ENCODE data around the gene EYS. TPM values are rescaled to one million over a fixed set of nuclear protein-coding genes. Genes with fewer than 3 reads are reported as not detected.

The EYS gene
- total RNA-seq, 4 donors from 2014 or later, result 0.15 TPM; not detected in 3

DNA sequence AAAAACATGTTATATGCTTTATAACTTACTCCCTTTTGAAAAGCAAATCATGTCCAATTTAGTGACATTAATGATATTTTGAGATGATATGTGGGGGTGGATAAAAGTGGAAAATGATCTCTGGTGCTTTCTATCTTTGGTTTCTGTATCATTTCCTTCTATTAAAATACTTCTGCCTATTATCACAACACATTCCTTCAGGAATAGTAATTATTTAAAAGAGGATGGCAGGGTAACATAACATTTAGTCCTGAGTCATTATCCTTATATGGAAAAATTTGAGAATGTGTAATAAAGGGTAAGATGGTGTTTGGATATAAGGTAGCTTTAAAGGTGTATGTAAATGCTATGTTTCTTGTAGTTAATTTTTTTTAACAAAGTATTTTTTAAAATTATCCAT, 1413.7 kb downstream of the EYS start:
- Histone ChIP-seq H3K4me3 (no peak overlapping the region), H3K36me3 (no peaks in the 10 kb centered on the region), H3K27me3 (no peaks in the 10 kb centered on the region), H3K4me1 (no peaks in the 10 kb centered on the region), H3K9me3 (no peaks in the 10 kb centered on the region), H3K27ac (no peak overlapping the region)
- TF ChIP-seq, protein P1, sequence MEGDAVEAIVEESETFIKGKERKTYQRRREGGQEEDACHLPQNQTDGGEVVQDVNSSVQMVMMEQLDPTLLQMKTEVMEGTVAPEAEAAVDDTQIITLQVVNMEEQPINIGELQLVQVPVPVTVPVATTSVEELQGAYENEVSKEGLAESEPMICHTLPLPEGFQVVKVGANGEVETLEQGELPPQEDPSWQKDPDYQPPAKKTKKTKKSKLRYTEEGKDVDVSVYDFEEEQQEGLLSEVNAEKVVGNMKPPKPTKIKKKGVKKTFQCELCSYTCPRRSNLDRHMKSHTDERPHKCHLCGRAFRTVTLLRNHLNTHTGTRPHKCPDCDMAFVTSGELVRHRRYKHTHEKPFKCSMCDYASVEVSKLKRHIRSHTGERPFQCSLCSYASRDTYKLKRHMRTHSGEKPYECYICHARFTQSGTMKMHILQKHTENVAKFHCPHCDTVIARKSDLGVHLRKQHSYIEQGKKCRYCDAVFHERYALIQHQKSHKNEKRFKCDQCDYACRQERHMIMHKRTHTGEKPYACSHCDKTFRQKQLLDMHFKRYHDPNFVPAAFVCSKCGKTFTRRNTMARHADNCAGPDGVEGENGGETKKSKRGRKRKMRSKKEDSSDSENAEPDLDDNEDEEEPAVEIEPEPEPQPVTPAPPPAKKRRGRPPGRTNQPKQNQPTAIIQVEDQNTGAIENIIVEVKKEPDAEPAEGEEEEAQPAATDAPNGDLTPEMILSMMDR (IDR thresholded peaks at IDR 0.05), result no peak
- TF ChIP-seq EP300 (IDR thresholded peaks at IDR 0.05), result no peak
- TF ChIP-seq POLR2A (IDR thresholded peaks at IDR 0.05), result no peak
- no peak for TF ChIP-seq POLR2AphosphoS5 (IDR thresholded peaks at IDR 0.05)
- ATAC-seq, result no peak

DNA sequence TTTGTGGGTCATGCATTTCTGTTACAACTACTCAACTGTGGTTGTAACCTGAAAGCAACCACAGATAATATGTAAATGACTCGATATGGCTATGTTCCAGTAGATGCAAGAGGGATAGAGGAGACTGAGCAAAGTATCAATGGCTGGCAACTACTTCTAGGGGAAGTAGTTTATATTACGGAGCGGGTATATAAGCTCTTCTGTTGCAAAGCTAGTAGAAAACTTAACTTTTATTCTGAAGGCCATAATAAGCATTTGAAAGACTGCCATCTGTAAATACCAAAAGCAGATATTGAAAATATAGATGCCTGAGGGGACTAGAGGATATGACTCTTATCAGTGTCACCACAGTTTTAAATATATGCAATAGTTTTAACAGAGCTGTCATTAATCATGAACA, 1416.2 kb downstream of the EYS start:
- no peak for ATAC-seq
- WGBS, 2 donors (ENCODE audit: low coverage in 1 of 2), result 49 to 50% methylated on average over 2 to 3 of the region's 3 CpGs
- Histone ChIP-seq H3K27me3 (no peaks in the 10 kb centered on the region), H3K9me3 (no peaks in the 10 kb centered on the region), H3K27ac (no peak overlapping the region), H3K4me3 (no peak overlapping the region), H3K36me3 (no peaks in the 10 kb centered on the region), H3K4me1 (no peaks in the 10 kb centered on the region)
- TF ChIP-seq POLR2A (IDR thresholded peaks at IDR 0.05) (no peak), POLR2AphosphoS5 (IDR thresholded peaks at IDR 0.05) (no peak), EP300 (IDR thresholded peaks at IDR 0.05) (no peak)

DNA sequence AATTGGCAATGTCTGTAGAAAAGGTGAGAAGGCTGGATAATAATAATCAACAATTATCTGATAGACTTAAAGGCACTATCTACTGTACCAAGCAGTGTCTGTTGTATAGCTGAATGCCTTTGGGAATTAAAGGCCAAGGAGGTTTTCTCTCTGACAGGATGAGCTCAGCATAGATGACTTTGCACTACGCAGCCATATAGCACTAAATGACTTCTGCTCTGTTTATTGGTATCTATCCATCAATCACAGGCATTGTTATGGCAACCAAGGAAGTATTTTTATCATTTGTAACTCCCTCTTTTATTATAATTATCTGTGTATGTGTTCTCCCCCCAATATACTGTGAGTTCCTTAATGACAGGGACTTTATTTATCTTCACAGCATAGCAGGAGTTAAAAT, 1417.1 kb downstream of the EYS start:
- TF ChIP-seq, protein P1 (IDR thresholded peaks at IDR 0.05), result no peak
- TF ChIP-seq EP300 (IDR thresholded peaks at IDR 0.05), result no peak
- TF ChIP-seq POLR2AphosphoS5 (IDR thresholded peaks at IDR 0.05), result no peak
- TF ChIP-seq POLR2A (IDR thresholded peaks at IDR 0.05), result no peak
- Histone ChIP-seq H3K27me3 (no peaks in the 10 kb centered on the region), H3K36me3 (no peaks in the 10 kb centered on the region), H3K9me3 (no peaks in the 10 kb centered on the region), H3K27ac (no peak overlapping the region), H3K4me3 (no peak overlapping the region), H3K4me1 (no peaks in the 10 kb centered on the region)
- WGBS, 2 donors (ENCODE audit: low coverage in 1 of 2), result 78 to 94% methylated on average over 1 of the region's 1 CpG
- ATAC-seq, result no peak

DNA sequence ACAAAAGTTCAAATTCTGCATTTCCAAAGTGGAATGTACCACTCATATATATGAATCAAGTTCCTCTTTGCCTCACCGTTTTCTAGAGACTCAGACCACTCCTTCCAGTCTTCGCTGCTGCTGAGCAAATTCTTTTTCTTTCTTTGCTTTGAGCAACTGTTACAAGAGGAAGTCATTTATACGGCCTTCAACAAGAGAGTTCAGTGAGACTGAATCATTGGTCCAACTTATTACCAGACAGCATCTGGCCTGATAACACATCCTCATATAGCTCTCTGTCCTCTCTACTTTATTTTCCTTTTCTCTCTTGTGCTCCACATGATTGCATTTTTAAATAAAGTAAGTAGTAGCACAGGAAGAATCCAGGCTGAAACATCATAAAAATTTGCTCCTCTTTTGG, 1418.7 kb downstream of the EYS start:
- H3K36me3 ChIP-seq, result no peaks in the 10 kb centered on the region
- no peak overlapping the region for H3K27ac ChIP-seq
- no peak for ATAC-seq
- H3K4me3 ChIP-seq, result no peak overlapping the region
- no peaks in the 10 kb centered on the region for H3K27me3 ChIP-seq
- H3K9me3 ChIP-seq, result no peaks in the 10 kb centered on the region
- no peaks in the 10 kb centered on the region for H3K4me1 ChIP-seq
- 31 to 32% methylated on average over 3 of the region's 3 CpGs for WGBS, 2 donors (ENCODE audit: low coverage in 1 of 2)
- TF ChIP-seq POLR2AphosphoS5 (IDR thresholded peaks at IDR 0.05), result no peak
- no peak for TF ChIP-seq EP300 (IDR thresholded peaks at IDR 0.05)
- TF ChIP-seq POLR2A (IDR thresholded peaks at IDR 0.05), result no peak
- TF ChIP-seq, protein P1 (IDR thresholded peaks at IDR 0.05), result no peak

DNA sequence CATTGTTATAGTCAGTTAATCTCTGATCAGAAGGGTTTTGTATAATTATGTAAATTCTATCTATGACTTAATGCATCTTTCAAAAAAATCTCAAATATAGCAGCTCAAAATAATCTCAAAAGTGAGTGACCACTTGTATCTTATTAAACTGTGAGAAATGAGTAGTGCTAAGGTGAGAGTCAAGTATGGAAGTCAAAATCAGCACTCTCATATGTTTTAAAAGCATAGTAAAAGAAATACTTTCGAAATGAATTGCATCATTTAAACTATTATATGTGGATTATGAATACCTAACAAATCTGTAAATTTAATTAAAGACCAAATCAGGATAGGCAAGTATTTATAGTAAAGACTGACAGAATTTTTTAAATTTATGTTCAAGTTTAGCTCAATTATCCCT, 1425.9 kb downstream of the EYS start:
- TF ChIP-seq EP300 (IDR thresholded peaks at IDR 0.05) (no peak), POLR2AphosphoS5 (IDR thresholded peaks at IDR 0.05) (no peak), POLR2A (IDR thresholded peaks at IDR 0.05) (no peak)
- TF ChIP-seq, protein P1 (IDR thresholded peaks at IDR 0.05), result no peak
- Histone ChIP-seq H3K4me1 (no peaks in the 10 kb centered on the region), H3K36me3 (no peaks in the 10 kb centered on the region), H3K27ac (no peak overlapping the region), H3K9me3 (no peaks in the 10 kb centered on the region), H3K4me3 (no peak overlapping the region), H3K27me3 (no peaks in the 10 kb centered on the region)
- 70 to 90% methylated on average over 1 of the region's 1 CpG for WGBS, 2 donors (ENCODE audit: low coverage in 1 of 2)
- ATAC-seq, result no peak

All from gastroesophageal sphincter (tissue), 4 donors.